GM13976 (cell line): ENCODE measurements around the gene TEKTIP1.

Experiments
- DNase-seq: peaks from one replicate; pipeline ENCODE4 v3.0.0; 2012; ENCODE audit warnings: low spot score
- CTCF ChIP-seq: IDR thresholded peaks from 2 replicates; pipeline ENCODE4 v1.5.1; 2012; ENCODE audit warnings: borderline replicate concordance, mild to moderate bottlenecking; ENCODE audit not compliant: insufficient read depth; ENCODE audit errors: extremely low read depth, missing control alignments, control extremely low read depth
- in situ Hi-C: fragments of 300-500 bp; cut with MboI; formaldehyde crosslinking; loops from one replicate; pipeline ENCODE4 v1.12.0; 2022; ENCODE audit warnings: low sequenced_read_pairs, mixed read lengths, inconsistent platforms; ENCODE audit not compliant: unreplicated experiment

Gene TEKTIP1

DNA sequence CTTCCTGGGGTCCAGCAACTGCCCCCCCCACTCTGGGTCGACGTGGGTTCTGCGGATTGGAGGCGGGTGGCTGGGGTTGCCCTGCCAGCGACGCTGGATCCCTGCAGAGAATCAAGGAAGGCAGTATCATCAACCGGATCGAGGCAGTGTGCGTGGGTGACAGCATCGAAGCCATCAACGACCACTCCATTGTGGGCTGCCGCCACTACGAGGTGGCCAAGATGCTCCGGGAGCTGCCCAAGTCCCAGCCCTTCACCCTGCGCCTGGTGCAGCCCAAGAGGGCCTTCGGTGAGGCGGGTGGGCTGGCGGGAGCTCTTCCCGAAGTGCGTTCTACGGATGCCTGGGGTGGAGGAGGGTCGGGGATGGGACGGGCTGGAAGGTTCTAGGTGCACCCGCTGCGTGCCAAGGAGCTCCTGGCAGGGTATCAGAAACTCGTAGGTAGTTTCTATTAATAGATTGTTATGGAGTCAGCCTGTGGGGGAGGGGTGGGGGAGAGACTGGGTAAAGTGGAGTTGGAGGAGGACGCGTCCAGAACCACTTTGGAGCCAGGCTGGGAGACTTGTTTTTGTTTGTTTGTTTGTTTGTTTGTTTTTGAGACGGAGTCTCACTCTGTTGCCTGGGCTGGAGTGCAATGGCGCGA, 47.9 kb downstream of the TEKTIP1 start:
- in situ Hi-C loops = no loop called here
- no peak for DNase-seq
- TF ChIP-seq CTCF = no peak

DNA sequence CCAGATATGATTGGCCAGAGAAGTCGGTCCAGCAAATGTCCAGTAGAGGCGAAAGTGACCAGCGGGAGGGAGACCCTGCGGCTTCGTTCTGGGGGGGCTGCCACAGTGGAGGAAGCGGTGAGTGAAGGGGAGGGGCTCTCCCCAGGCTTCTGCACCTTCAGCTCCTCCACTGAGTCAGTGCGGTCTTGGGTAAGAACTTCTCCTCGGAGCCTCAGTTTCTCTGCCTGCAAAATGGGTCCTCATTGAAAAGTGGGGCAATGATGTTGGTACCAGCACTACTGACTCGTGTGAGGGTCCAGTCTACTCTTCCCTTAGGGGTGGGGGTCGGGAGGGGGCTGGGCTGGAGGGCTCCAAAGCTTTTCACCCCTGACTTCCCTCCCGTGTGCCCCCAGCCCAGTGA, 50.5 kb downstream of the TEKTIP1 start:
- no peak for TF ChIP-seq CTCF
- in situ Hi-C loops = no loop called here
- no peak for DNase-seq

DNA sequence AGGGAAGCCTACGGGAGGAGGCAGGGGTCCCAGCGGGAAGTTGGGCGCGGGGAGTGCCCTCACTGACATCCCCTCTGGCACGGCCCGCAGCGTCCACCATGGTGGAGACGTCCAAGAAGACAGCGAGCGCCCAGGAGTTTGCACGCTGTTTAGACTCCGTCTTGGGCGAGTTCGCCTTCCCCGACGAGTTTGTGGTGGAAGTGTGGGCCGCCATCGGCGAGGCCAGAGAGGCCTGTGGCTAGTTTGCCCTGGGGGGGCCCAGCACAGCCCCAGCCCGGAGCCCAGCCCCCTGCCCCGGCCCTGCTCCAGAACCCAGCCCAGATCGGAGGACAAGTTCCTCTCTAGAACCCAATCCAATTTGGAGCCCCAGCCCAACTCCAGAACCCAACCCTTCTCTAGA, 51.0 kb downstream of the TEKTIP1 start:
- TF ChIP-seq CTCF = no peak
- in situ Hi-C loops = no loop called here
- no peak for DNase-seq

- no peak for TF ChIP-seq CTCF
- in situ Hi-C loops = no loop called here
- DNase-seq = no peak
Measured at GRCh38 chr19:3590991-3591659, 52.2 kb downstream of the TEKTIP1 start.

DNA sequence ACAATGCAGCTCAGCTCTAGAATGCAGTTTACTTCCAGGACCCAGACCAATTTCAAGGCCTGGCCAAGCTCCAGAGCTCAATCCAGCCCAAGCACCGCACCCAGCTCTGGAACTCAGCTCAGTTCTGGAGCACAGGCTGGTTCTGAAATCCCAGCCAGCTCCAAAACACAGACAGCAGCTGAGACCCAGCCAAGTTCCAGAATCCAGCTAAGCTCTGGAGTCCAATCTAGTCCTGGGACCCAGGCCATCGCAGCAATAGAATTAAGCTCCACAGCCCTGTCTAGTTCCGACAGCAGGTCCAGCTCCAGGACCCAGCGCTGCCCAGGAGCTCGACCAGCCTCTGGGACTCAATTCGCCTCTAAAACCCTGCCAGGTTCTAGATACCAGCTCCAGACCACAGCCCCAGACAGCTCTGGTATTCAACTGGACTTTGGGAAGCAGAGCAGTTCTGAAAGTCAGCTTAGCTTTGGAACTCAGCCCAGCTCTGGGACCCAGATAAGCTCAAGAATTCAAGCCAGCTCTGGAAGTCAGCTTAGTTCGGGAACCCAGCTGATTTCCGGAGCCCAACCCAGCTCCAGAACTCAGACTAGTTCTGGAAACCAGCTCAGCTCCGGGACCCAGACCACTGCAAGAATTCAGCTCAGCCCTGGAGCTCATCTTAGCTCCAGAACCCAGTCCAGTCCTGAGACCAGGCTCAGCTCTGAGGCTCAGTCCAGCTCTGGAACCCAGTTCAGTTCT, 53.1 kb downstream of the TEKTIP1 start:
- TF ChIP-seq CTCF = no peak
- DNase-seq = no peak
- in situ Hi-C loops = no loop called here

DNA sequence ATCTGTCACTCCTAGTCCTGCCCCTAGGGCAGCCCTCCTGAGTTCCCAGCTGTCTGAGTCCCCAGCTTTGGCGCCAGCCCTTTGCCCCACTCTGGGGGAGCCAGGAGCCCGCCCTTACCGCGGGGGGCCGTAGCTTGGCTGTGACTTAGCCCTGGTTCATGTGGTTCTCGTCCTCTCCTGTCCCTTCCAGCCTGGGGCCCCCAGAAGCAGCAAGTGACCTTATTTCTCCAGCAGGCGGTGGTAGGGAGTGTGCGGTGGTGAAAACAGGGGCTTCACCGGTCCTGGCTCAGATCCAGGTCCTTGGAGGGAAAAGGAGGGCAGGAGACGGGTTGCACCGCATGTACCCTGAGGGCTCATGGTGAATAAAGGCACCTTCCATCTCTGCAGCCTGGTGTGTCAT, 54.2 kb downstream of the TEKTIP1 start:
- DNase-seq = no peak
- no peak for TF ChIP-seq CTCF
- in situ Hi-C loops = no loop called here
